Cardiac fibroblast (primary cell): ENCODE data around the gene HDHD3.
A peak's percentile ranks its signal among the peaks of the same experiment; 100 is the strongest.

Experiments
- DNase-seq, 2 donors: peaks; one replicate each; pipeline versions ENCODE4 v3.0.0 to v3.0.0-alpha.2; 2010; ENCODE audit warnings: low read depth in 2 of 2
- H3K4me3 ChIP-seq, 2 donors: replicated peaks in 1 of 2; 1 replicate in 1 of 2; 2 replicates in 1 of 2; pipeline ENCODE4 v1.5.1; 2011; ENCODE audit warnings: low read depth in 2 of 2, low read length in 2 of 2, mild to moderate bottlenecking in 2 of 2, moderate library complexity in 1 of 2
- TF ChIP-seq, protein P1 (sequence below): IDR thresholded peaks from one replicate; pipeline ENCODE4 v1.5.1; 2011; ENCODE audit warnings: low read depth, mild to moderate bottlenecking, low read length, inconsistent platforms

The HDHD3 gene

DNA sequence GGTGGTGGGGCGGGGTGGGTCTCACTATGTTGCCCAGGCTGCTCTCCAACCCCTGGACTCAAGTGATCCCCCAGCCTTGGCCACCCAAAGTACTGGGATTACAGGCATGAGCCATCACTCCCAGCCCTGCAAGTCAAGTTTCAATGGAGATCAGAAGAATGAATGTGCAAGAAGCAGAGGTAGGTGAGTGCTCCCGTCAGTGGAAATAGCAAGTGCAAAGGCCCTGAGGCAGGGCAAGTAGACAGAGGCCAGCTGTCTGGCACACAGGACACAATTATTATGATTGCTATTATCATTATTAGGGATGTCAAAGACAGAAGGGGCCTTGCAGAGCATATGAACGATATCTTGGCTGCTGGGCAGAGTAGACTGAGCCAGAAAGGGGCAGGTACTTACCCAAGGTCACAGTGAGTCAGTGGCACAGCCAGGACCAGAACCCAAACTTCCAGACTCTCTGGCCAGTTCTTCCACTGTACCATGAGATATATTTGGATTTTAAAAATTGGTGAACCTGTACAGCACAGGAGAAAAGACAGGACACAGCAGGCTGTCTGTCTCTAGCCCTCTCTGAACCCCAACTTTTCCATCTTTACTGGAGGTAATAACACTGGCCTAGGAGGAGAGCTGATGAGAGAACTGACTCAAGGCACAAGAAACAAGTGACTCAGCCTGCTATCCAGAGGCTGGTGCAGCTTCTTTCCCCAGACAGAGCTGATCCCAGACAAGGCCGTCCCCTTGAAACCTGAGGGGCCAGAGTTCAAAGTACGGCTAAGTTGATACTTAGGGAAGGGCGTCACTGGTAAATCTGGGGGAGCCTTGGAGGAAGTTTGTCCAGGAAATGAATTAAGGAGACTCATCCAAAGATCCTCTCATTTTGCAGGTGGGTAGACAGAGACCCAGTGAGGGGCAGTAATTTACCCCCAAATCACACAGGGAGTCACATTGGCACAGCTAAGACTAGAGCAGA lies 1.4 kb downstream of the HDHD3 start:
- peak overlapping the region in 1 of 2 donors; percentile 22 for H3K4me3 ChIP-seq
- TF ChIP-seq, protein P1, sequence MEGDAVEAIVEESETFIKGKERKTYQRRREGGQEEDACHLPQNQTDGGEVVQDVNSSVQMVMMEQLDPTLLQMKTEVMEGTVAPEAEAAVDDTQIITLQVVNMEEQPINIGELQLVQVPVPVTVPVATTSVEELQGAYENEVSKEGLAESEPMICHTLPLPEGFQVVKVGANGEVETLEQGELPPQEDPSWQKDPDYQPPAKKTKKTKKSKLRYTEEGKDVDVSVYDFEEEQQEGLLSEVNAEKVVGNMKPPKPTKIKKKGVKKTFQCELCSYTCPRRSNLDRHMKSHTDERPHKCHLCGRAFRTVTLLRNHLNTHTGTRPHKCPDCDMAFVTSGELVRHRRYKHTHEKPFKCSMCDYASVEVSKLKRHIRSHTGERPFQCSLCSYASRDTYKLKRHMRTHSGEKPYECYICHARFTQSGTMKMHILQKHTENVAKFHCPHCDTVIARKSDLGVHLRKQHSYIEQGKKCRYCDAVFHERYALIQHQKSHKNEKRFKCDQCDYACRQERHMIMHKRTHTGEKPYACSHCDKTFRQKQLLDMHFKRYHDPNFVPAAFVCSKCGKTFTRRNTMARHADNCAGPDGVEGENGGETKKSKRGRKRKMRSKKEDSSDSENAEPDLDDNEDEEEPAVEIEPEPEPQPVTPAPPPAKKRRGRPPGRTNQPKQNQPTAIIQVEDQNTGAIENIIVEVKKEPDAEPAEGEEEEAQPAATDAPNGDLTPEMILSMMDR = no peak
- peak in 1 of 2 donors; percentile 19 for DNase-seq

DNA sequence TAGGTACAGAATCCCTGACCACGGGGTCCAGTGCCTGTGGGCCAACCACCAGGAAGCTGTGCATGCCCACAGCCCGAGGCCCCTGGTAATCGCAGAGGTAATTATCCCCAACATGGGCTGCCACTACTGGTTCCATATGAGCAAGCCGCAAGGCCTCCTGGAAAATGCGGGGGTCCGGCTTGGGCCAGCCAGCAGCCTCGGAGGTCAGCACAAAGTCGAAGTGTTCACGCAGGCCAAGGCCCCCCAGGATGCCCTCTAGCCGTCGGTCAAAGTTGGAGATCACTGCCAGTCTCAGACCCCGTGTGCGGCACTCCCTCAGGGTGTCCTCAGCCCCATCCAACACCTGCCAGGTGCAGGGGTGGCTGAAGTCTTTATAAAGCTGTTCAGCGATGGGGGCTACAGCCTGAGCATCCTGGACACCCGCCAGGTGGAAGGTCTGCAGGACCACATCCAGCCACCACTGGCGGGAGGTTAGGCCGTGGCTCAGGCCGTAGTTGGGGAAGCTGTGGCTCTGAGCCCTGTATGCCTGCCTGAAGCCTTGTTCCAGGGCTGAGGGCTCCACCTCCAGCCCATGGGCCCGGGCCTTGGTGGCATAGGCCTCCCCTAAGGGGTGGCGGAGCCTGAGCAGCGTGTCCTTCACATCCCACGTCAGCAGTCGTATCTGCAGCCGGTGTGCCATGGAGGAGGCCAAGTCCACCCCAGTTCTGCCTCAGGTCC lies 3.0 kb downstream of the HDHD3 start:
- H3K4me3 ChIP-seq = no peak overlapping the region
- TF ChIP-seq, protein P1 = no peak
- DNase-seq = no peak

DNA sequence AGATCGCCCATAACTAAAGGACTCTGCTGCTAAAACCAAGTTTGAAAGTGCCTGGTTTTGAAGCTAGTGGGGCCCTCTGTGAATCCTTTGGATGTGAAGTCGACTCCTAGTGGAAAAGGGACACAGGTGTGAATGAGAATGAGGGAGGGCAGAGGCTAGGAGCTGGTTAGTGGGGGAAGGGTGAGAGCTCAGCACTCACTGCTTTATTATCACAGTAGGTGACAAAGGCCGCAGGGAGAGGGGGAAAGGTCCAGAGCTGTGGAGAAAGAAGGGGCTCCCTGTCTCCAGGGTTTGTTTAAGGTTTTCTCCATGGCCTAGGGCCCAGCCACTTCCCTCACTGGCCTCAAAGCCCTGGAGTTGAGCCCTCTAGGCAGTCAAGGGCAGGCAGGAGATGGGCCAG lies 3.5 kb downstream of the HDHD3 start:
- H3K4me3 ChIP-seq = no peak overlapping the region
- TF ChIP-seq, protein P1 = no peak
- no peak for DNase-seq

DNA sequence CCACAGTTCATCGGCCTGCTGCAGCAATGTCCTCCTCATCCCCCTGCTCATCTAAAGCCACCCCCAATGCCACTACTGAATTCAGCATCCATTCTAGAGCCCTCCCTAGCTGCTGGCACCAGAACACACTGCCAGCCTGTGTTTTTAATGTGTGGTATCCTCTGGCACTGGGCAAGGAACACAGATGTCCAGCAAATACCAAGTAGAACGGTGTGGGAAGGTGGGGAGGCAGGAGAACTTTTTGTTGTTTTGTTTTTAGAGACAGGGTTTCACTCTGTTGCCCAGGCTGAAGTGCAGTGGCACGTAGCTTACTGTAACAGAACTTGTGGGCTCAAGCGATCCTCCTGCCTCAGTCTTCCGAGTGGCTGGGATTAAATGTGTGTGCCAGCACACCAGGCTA lies 4.7 kb downstream of the HDHD3 start:
- H3K4me3 ChIP-seq = no peak overlapping the region
- TF ChIP-seq, protein P1 = no peak
- DNase-seq = no peak

DNA sequence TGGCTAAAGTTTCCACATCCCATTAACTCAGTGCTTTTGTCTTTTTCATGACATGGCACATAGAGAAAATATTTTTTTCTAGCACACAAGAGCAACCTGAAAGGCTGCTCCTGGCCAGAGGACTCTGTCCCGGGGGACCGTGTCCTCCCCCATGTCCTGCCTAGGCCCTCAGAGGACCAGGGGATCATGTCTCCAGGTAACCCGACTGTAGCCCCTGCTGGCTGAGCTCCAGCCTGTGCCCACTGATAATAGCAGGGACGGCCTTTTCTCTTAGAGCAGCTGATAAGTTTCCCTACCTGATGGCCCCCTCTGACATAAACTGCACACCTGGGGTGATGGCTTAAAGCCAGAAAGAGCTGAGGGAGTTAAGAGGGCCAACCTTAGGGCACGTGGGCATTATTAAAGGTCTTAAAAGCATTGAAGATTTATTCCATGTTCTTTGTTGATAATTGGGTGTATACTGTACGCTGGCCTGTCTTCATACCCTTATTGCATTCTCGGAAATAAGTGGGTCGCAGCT lies 5.9 kb downstream of the HDHD3 start:
- H3K4me3 ChIP-seq = no peak overlapping the region
- DNase-seq = no peak
- TF ChIP-seq, protein P1 = no peak

DNA sequence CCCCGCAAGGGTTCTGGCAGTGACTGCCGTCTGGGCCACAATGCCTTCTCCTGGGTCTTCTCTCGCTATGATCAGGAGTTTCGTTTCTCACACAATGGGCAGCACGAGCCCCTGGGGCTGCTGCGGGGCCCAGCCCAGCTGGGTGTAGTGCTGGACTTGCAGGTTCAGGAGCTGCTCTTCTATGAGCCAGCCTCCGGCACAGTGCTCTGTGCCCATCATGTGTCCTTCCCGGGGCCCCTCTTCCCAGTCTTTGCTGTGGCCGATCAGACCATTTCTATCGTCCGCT lies 7.0 kb downstream of the HDHD3 start:
- H3K4me3 ChIP-seq = no peak overlapping the region
- TF ChIP-seq, protein P1 = no peak
- no peak for DNase-seq
